ENCODE measurements around the gene ZNF844.
A peak's percentile ranks its signal among the peaks of the same experiment; 100 is the strongest.

Gene ZNF844

DNA sequence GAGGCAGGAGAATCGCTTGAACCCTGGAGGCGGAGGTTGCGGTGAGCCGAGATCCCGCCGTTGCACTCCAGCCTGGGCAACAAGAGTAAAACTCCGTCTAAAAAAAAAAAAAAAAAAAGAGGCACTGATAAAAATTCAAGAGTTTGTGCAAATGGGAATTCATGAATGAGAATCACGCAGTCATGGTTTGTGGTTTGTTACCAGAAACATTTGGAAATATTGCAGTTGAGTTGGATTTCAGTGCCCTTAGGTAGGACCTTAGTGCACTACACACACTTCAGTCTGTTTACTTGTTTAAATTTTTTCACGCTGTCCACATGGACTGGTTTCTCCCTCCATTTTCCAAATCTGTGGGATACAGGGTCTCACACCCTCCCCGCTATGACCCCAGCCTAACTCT, 28.4 kb downstream of the ZNF844 start:
- peak overlapping the region; percentile 76 for H3K9ac ChIP-seq (ENCODE audit: low read depth, low read length, poor library complexity, severe bottlenecking)

DNA sequence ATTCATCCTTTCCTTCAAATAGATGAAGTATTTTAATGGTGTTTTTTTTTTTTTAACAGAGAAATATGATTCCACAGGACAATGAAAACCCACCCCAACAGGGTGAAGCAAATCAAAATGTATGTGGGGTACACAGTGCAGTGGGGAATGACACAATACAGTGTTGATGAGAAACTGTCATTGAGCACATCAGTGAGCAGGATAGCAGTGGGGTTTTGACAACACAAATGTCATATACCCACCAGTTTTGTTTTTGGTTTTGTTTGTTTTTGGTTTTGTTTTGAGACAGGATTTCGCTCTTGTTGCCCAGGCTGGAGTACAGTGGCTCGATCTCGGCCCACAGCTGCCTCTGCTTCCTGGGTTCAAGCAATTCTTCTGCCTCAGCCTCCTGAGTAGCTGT, 29.2 kb downstream of the ZNF844 start:
- TF ChIP-seq EZH2phosphoT487 (IDR thresholded peaks at IDR 0.05; ENCODE audit: borderline replicate concordance): no peak
- TF ChIP-seq, protein P1, sequence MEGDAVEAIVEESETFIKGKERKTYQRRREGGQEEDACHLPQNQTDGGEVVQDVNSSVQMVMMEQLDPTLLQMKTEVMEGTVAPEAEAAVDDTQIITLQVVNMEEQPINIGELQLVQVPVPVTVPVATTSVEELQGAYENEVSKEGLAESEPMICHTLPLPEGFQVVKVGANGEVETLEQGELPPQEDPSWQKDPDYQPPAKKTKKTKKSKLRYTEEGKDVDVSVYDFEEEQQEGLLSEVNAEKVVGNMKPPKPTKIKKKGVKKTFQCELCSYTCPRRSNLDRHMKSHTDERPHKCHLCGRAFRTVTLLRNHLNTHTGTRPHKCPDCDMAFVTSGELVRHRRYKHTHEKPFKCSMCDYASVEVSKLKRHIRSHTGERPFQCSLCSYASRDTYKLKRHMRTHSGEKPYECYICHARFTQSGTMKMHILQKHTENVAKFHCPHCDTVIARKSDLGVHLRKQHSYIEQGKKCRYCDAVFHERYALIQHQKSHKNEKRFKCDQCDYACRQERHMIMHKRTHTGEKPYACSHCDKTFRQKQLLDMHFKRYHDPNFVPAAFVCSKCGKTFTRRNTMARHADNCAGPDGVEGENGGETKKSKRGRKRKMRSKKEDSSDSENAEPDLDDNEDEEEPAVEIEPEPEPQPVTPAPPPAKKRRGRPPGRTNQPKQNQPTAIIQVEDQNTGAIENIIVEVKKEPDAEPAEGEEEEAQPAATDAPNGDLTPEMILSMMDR (conservative IDR thresholded peaks at IDR 0.05; ENCODE audit: low read length): no peak
- no peaks in the 10 kb centered on the region for H3K27me3 ChIP-seq (ENCODE audit: insufficient read depth, low read length, poor library complexity, severe bottlenecking)
- no peaks in the 10 kb centered on the region for H3K4me1 ChIP-seq (ENCODE audit: insufficient read depth, low read length, poor library complexity, severe bottlenecking)
- no peaks in the 10 kb centered on the region for H3K9me2 ChIP-seq (replicated peaks; ENCODE audit: low read depth, low read length)
- no peaks in the 10 kb centered on the region for H3K36me3 ChIP-seq (ENCODE audit: insufficient read depth, low read length)
- no peaks in the 10 kb centered on the region for H3F3A ChIP-seq (ENCODE audit: low read depth)
- no peak overlapping the region for H2AFZ ChIP-seq (ENCODE audit: low read length)
- no peaks in the 10 kb centered on the region for H3K9me3 ChIP-seq (ENCODE audit: insufficient read depth, low read depth, low read length)
- H3K4me3 ChIP-seq (ENCODE audit: low read length, poor library complexity, severe bottlenecking): no peak overlapping the region
- H4K20me1 ChIP-seq (ENCODE audit: insufficient read depth, low read length, poor library complexity, severe bottlenecking): no peaks in the 10 kb centered on the region
- no peak overlapping the region for H3K4me2 ChIP-seq (ENCODE audit: low read depth, low read length, poor library complexity, severe bottlenecking)
- H3K9ac ChIP-seq (ENCODE audit: low read depth, low read length, poor library complexity, severe bottlenecking): no peak overlapping the region
- no peaks in the 10 kb centered on the region for H3K79me2 ChIP-seq (ENCODE audit: insufficient read depth, low read length)

More for the DNA sequence above, 28.4 kb downstream of the ZNF844 start:
- H3K4me2 ChIP-seq (ENCODE audit: low read depth, low read length, poor library complexity, severe bottlenecking): peak overlapping the region; percentile 35
- no peaks in the 10 kb centered on the region for H3F3A ChIP-seq (ENCODE audit: low read depth)
- TF ChIP-seq, protein P1 (conservative IDR thresholded peaks at IDR 0.05; ENCODE audit: low read length): no peak
- no peak for TF ChIP-seq EZH2phosphoT487 (IDR thresholded peaks at IDR 0.05; ENCODE audit: borderline replicate concordance)
- H3K4me1 ChIP-seq (ENCODE audit: insufficient read depth, low read length, poor library complexity, severe bottlenecking): no peaks in the 10 kb centered on the region
- no peaks in the 10 kb centered on the region for H3K79me2 ChIP-seq (ENCODE audit: insufficient read depth, low read length)
- no peaks in the 10 kb centered on the region for H4K20me1 ChIP-seq (ENCODE audit: insufficient read depth, low read length, poor library complexity, severe bottlenecking)
- no peaks in the 10 kb centered on the region for H3K9me2 ChIP-seq (replicated peaks; ENCODE audit: low read depth, low read length)
- H3K4me3 ChIP-seq (ENCODE audit: low read length, poor library complexity, severe bottlenecking): peak overlapping the region; percentile 66
- H3K36me3 ChIP-seq (ENCODE audit: insufficient read depth, low read length): no peaks in the 10 kb centered on the region
- H3K27me3 ChIP-seq (ENCODE audit: insufficient read depth, low read length, poor library complexity, severe bottlenecking): no peaks in the 10 kb centered on the region
- H3K9me3 ChIP-seq (ENCODE audit: insufficient read depth, low read depth, low read length): no peaks in the 10 kb centered on the region
- no peak overlapping the region for H2AFZ ChIP-seq (ENCODE audit: low read length)

DNA sequence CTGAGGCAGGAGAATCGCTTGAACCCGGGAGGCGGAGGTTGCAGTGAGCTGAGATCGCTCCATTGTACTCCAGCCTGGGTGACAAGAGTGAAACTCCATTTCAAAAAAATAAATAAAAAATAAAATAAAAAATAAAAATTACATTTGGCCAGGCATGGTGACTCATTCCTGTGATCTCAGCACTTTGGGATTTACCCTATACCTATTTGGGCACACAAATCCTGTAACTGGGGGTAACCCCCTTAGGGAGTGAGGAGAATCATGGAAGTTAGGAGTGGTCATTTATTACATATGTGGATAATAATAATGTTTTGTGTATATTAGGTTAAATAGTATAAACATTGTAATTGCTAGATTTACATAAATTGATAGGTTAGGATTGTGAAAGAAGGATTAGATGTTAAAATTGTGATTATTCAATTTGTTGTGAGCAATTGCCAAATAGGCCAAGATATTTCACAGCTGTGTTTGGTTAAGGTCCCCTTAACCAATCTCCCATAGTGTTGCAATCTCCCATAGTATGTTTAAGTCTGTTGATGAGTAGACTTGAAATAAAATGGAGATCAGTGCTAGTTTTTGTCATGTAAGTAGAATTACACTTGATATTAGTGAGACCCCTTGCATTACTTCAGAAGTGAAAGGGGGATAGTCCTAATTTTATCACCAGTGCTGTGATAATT, 30.7 kb downstream of the ZNF844 start:
- H3K4me3 ChIP-seq (ENCODE audit: low read length, poor library complexity, severe bottlenecking): no peak overlapping the region
- no peak overlapping the region for H2AFZ ChIP-seq (ENCODE audit: low read length)
- no peaks in the 10 kb centered on the region for H4K20me1 ChIP-seq (ENCODE audit: insufficient read depth, low read length, poor library complexity, severe bottlenecking)
- no peaks in the 10 kb centered on the region for H3K9me3 ChIP-seq (ENCODE audit: insufficient read depth, low read depth, low read length)
- TF ChIP-seq, protein P1 (conservative IDR thresholded peaks at IDR 0.05; ENCODE audit: low read length): no peak
- no peak for TF ChIP-seq EZH2phosphoT487 (IDR thresholded peaks at IDR 0.05; ENCODE audit: borderline replicate concordance)
- H3K9me2 ChIP-seq (replicated peaks; ENCODE audit: low read depth, low read length): no peaks in the 10 kb centered on the region
- H3K4me1 ChIP-seq (ENCODE audit: insufficient read depth, low read length, poor library complexity, severe bottlenecking): no peaks in the 10 kb centered on the region
- no peaks in the 10 kb centered on the region for H3K27me3 ChIP-seq (ENCODE audit: insufficient read depth, low read length, poor library complexity, severe bottlenecking)
- no peaks in the 10 kb centered on the region for H3K79me2 ChIP-seq (ENCODE audit: insufficient read depth, low read length)
- no peaks in the 10 kb centered on the region for H3K36me3 ChIP-seq (ENCODE audit: insufficient read depth, low read length)
- no peak overlapping the region for H3K9ac ChIP-seq (ENCODE audit: low read depth, low read length, poor library complexity, severe bottlenecking)
- H3K4me2 ChIP-seq (ENCODE audit: low read depth, low read length, poor library complexity, severe bottlenecking): no peak overlapping the region
- H3F3A ChIP-seq (ENCODE audit: low read depth): no peaks in the 10 kb centered on the region

All from Loucy (cell line).